LNCAP (cell line): ENCODE measurements around the gene NTSR2.

Experiments used
- CTCF ChIP-seq: fragments of 450-650 bp; IDR thresholded peaks from 2 replicates; pipeline ENCODE4 v1.5.1; 2017; ENCODE audit warnings: mild to moderate bottlenecking

The NTSR2 gene

GRCh38 chr2:11674983-11675382 is 5.0 kb upstream of the NTSR2 start:
- TF ChIP-seq CTCF = no peak

- no peak for TF ChIP-seq CTCF
Observed at GRCh38 chr2:11672407-11672806, 2.4 kb upstream of the NTSR2 start.

- TF ChIP-seq CTCF = no peak
Observed at GRCh38 chr2:11667866-11668637, 1.9 kb downstream of the NTSR2 start.

GRCh38 chr2:11667194-11667593 is 2.8 kb downstream of the NTSR2 start:
- no peak for TF ChIP-seq CTCF

GRCh38 chr2:11665510-11666362 is 4.3 kb downstream of the NTSR2 start:
- TF ChIP-seq CTCF = no peak

- TF ChIP-seq CTCF = no peak
Observed at GRCh38 chr2:11665028-11665427, 5.0 kb downstream of the NTSR2 start.

- no peak for TF ChIP-seq CTCF
Observed at GRCh38 chr2:11663427-11663826, 6.6 kb downstream of the NTSR2 start.
